ENCODE data around the gene IGFLR1.

The IGFLR1 gene

GRCh38 chr19:35755550-35756376 is 13.5 kb upstream of the IGFLR1 start:
- peak in 1 of 3 experiments; percentile 23 for DNase-seq

DNA sequence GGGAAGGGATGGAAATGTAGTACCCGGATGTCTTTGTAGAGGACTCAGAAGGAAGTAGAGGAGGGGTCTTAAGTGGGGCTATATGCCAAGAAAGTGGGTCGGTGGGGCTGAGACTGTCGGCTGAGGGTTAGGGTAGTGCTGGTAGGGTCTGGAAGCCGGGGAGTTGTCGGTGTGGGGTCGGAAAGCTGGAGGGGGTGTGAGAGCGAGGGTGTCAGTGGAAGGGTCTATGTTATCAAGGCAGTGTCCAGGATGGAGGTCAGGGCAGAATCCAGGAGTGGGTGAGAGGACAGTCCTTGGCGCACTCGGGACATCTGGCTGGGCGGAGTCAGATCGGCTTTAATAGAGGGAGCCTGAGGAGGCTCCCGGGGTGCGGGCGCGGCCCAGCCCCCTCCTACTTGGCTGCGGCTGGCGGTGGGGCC is 12.9 kb upstream of the IGFLR1 start:
- DNase-seq: no peak

DNA sequence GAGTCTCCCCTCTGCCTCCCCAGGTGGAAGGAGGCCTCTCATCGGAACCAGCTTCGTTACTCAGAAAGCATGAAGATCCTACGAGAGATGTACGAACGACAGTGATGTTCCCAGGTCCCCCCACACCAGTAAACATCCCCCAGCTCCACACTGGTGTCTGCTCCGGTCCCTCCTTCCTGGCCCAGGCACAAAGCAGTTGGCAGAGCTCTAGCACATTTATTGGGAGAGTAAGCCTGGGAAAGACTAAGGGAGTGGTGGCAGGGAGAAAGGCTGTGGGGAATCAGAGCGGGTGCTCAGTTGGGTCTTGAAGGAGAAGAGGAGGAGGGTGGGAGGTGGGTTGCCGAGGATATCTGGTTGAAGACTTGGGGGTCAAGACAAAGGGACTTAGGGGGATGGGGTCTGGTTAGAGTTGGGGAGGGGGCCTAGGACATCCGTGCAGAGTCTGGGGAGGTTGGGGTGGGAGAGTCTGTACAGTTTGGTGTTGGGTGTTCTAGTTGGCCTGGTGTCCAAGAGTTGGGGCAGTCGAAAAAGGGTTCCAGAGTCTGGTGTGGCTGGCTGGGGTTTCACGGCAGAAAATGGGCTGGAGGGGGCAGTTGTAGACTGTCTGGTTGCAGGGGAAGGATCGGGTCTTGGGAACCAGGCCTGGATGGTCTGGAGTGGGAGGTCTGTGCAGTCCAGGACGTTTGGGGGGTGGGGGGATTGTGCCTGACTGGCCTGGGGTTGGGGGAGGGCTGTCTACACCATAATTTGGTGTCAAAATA is 12.3 kb upstream of the IGFLR1 start:
- DNase-seq: no peak

DNA sequence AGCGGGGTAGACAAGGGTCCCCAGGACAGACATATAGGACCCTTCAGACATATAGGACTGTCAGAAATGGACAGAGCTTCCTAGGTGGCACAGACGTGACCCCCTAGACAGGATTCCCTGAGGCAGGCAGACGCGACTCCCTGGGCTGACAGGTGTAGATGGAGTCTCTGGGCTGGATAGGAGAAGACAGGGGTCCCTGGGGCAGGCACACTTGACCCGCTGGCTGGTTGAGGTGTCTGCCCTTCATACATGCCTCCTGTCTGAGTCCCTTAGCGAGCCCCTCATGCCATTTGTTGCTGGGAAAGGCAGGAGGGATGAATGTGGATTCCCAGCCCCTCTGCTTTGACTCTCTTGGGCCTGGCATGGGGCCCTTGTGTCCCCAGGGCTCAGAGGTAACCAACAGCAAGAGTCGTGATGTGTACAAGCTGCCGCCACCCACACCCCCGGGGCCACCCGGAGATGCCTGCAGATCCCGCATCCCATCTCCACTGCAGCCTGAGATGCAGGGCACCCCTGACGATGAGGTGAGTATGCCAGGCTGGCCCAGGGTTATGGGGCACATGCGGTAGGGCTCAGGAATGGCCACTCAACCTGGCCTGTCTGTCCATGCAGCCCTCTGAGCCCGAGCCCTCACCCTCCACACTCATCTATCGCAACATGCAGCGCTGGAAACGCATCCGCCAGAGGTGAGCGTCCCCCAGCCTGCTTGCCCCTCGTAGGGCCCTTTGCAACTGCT is 11.6 kb upstream of the IGFLR1 start:
- DNase-seq: no peak

GRCh38 chr19:35752746-35753350 is 10.6 kb upstream of the IGFLR1 start:
- no peak for DNase-seq

GRCh38 chr19:35751839-35752745 is 9.8 kb upstream of the IGFLR1 start:
- no peak for DNase-seq

DNA sequence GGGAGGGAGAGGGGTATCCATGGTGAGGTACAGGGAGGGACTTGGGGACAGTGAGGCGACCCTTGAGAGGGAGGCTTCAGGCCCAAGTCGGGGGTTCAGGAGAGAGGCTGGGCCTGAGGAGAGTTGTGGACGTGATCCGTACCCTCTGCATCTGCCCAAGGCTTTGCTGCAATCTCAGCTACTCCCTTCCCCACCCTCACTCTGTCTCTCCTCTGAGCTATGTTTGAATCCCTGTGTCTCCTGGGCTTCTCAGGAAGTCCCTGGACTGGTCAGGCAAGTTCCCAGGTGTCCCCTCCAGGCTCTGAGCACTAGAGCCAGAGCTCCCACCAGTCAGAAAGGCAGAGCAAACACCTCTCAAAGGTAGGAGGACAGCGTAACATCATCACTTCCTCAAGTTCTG is 7.9 kb upstream of the IGFLR1 start:
- DNase-seq: no peak

- DNase-seq: peak; percentile 99 to 100 (median 99)
Observed at GRCh38 chr19:35748106-35749020, 6.1 kb upstream of the IGFLR1 start, which contains the start of gene LIN37. LIN37 (plus strand) TSS chr19:35748576; CDS start chr19:35748725, 149 bp downstream.

- DNase-seq: no peak
Observed at GRCh38 chr19:35746531-35746930, 4.3 kb upstream of the IGFLR1 start.

DNA sequence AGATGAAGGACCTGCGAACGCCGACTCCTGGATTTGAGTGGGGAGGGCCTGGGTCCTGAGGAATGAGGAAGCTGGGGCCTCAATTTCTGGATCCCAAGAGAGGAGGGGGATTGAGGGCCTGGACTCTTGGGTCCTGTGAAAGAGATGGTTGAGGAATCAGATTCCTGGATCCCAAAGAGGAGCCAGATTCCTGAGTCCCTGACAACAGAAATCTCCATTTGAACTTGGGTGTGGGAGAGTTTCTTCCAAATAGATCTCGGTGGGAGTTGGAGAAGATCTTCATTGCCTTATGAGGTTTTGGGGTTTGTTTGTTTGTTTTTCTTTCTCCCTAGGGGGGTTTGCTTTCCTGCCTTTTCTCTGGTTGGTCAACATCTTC is 3.8 kb upstream of the IGFLR1 start:
- no peak for DNase-seq

GRCh38 chr19:35745328-35746086 is 3.3 kb upstream of the IGFLR1 start, which contains the start of the genes PSENEN and U2AF1L4:
PSENEN (plus strand) TSS chr19:35745651; CDS start chr19:35745931, 280 bp downstream.
U2AF1L4 (minus strand) TSS chr19:35745418; CDS start chr19:35745391, 27 bp downstream.
- peak; percentile 97 to 100 (median 99) for DNase-seq

DNA sequence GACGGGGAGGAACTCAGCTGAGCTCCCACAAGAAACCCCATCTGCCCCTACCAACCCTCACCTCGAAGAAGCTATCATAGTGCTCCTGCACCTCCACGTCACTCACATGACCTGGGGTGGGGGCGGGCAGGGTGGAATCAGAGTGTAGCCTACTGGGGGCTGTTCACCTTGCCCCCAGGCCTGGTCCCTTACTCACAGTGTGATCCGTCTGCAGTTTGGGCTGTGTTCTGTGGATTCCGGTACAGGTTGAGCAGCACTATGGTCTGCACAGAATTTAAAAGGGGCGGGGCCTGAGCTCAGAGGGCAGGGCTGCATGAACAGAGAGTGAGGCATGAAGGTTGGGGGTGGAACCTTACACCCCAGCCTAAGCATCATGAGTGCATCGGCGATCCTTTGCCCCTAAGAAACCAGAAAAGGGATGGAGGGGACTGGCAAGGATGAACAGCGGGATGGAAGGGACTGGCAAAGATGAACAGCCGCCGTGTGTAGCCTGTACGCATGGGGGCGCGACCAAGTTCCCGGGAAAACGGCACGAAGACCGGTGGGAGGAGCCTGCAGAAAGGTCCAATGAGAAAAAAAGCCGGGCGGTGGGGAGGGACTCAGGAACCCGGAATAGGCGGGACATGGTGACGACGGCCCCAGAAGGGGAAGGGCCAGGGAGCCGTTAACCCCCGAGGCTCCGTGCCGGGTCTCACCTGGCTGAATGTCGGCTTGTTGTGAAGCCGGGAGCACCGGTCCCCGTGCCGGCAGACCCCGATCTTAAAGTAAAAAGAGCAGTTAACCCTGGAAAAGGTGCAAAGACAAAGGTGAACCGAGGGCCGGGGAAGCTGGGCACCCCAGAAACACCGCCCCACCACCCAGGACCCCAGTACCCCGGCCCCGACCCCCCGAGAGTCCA is 2.4 kb upstream of the IGFLR1 start:
- peak; percentile 92 to 97 (median 97) for DNase-seq

DNA sequence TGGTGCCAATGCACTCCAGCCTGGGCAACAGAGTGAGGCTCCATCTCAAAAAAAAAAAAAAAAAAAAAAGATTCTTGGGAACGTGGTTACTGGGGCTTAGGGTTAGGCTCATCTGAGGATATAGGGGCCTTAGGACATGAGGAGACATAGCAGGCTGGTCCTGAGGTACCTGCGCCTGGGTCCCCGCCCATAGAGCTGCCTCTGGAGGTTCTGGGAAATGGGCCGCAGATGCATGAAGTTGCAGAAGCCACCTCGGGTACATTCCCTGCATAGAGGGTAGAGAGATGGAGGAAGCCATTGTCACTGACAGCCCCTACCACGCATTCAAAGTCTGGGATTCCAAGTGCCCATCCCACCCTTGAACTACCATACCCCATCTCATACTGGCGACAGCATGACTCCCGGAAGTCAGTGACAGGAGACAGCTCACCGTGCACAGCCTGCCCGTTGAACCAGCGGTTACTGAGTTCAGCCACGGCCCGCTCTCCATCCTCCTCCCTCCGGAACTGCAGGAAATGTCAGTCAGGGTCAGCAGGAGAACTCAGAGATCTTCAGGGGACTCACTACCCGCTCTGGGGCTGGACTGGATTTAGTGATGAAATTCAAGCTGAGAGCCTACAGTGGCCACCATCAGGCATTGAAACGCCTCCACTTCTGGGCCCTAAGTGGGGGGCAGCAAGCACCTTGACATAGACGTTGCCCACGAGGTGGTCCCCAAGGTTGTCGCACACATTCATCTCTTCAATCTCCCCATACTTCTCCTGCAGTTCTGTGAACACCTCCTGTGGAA is 1.6 kb upstream of the IGFLR1 start:
- DNase-seq: no peak

DNA sequence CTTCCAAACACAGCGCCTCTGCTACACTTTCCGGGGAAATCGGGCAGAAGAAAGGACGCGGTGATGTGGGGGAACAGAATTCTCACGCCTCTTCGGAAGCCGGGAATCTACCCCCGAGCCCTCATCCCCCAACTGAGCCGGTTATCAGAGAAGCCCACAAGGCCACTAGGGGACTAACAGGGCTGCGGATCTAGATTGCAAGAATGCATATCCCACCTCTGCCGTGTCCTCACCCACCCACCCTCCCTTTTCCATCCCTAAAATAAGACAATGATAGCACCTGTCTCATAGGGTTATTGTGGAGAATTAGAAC is 1.1 kb downstream of the IGFLR1 start:
- no peak for DNase-seq

DNA sequence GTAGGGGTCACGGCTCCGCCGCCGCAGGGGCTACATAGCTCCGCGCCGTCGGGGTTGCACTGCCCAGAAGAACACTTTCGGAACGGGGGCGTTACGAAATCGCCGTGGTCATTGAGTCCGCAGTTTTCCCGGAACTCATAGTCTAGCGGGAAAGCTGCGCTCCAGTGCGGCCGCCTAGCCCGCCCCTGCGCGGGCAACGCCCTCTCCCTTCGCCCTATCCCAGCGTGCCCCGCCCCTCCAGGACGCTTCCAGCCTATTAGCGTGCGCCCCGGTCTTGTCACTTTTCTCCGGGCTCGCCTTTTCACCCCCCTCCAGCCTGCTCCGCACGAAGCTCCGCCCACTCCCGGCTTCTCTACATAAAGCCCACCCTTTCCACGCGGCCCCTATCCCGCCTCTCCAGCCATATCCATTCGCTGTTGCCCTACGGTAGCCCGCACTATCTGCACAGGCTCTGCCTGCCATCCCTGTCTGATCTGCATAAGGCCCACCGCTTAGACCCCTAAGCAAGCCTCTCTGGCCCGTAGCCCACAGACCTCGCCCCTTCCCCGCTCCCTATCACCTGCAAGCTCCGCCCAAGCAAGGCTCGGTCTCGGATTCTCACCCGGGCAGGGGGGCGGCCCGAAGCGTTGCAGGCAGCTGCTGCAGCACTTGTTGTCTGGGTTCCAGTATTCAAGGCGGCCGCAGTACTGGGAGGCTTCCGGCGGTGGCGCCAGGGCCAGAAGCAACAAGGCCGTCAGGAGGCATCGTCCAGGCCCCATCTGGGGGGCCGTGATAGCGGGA is 1.6 kb downstream of the IGFLR1 start:
- DNase-seq: peak; percentile 96 to 99 (median 98)

- DNase-seq: no peak
Observed at GRCh38 chr19:35740108-35740422, 2.2 kb downstream of the IGFLR1 start.
